ENCODE measurements around the gene IL20RA.

GRCh38 chr6:137049095-137049494 lies 4.3 kb upstream of the IL20RA start:
- TF ChIP-seq CTCF (IDR thresholded peaks at IDR 0.05) (no peak), POLR2A (IDR thresholded peaks at IDR 0.05) (no peak)

Data from thyroid gland (tissue), 4 donors.